SIG-M5 treated with dmso at 0.1 percent for 504 hours (cell line): Measurements from ENCODE around the gene LBX1.

Experiments used
- DNase-seq: peaks from one replicate; lab custom pipeline; 2025; ENCODE audit not compliant: unreplicated experiment; lab: John Stamatoyannopoulos, UW

The LBX1 gene

DNA sequence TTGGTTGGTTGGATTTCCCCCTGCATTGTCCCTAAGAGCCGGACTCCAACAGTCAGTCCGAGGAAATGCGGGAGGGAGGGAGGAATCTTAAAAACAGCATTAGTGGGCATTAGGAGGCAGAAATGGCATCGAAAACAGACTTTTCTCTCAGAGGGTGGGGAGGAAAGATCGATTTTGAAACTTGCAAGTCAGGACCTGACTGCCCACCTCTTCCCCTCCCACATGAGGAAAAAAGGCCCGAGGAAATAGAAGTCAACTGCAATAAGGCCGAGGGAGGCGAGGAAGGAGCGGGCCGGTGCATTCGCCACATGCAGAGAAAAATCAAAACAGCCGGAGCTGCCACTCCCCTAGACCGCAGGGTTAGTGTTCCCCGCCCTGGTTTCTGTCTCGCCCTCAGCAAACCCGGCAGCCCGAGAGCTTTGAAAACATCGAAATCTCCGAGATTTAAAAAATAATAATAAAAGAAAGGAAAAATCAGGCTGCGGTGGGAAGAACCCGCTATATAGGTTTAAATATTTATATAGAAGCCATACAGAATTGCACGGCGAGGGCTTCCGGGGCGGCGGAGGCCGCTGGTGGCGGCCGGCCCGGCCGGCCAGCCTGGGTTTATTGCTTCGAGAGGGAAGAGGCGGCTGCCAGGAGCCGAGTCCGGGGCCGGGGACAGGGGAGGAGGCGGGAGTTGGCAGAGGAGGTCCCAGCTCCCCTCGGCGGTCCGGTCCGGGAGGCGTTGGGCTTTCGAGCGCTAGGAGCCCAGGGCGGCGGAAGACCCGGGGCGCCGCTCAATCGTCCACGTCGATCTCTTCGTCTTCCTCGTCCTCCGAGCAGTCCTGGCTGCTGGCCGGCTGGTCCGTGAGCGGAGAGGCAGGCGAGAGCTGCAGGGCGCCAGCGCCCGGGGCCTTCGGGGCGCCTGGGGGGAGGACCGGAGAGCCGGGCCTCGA, 2.5 kb downstream of the LBX1 start:
- no peak for DNase-seq

DNA sequence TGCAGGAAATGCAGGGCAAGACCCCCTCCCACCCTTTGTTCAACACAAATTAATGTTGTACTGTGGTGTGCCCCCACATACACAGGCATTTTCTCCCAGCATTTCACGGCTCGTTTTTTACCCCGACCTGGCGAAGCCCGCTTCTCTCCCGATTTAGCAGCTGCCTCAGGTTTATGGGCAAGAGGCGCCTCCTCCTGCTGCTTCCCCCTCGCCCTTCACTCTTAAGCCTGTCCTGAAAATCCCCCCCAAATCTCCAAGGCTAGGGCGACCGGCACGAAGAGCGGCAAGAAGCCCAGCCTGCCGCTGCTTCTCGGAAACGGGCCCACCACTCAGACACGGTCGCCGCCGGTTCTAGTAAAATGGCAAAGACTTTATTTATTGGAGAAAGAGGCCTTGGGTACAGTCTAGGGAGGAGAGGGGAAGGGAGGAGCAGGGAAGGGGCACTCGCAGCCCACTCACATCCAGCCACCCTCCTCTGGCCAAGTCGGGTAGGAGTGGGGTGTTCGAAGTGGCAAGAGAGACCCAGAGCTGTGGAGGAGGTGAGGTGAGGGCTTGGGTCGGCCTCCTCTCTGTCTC, 3.3 kb downstream of the LBX1 start:
- no peak for DNase-seq

DNA sequence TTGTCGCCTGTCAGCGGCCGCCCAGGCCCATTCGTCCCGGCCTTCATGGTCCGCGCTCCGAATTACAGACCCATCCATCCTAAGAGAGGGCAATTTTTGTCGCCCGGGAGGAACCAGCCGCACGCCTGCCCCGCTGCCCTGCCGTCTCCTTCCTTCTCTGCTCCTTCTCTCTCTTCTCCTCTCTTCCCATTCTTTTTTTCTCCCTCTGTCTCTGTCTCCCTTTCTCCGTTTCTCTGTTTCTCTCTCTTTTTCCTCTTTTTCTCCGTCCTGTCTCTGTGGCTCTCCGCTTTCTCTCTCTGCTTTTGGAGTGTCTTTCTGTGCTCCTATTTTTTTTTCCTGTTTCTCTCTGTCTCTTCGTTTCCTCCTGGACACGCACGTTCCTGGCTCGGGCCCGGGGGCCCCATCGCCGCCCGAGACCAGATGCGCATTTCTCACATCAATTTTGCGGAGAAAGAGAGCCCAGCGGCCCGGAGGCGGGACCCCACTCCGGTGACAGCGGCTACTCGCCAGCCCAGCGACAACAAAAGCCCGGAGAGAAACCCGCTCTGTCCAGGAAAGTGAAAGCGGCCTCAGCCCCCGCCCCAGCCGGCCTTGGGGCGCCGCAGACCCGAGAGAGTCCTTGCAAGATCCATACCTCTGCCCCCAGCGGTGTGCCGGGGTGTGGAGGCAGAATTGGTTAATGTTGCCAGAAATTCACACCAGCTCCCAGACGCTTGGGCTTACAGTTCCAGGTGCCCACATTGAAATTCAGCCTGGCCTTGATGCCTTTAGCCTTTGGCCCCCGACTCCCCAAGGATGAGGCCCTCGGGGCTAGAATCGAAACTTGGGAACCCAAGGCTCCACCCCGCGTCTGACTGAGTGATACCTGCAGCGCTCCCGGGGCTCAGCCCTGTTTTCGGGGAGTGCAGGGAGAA, 4.1 kb downstream of the LBX1 start:
- no peak for DNase-seq

DNA sequence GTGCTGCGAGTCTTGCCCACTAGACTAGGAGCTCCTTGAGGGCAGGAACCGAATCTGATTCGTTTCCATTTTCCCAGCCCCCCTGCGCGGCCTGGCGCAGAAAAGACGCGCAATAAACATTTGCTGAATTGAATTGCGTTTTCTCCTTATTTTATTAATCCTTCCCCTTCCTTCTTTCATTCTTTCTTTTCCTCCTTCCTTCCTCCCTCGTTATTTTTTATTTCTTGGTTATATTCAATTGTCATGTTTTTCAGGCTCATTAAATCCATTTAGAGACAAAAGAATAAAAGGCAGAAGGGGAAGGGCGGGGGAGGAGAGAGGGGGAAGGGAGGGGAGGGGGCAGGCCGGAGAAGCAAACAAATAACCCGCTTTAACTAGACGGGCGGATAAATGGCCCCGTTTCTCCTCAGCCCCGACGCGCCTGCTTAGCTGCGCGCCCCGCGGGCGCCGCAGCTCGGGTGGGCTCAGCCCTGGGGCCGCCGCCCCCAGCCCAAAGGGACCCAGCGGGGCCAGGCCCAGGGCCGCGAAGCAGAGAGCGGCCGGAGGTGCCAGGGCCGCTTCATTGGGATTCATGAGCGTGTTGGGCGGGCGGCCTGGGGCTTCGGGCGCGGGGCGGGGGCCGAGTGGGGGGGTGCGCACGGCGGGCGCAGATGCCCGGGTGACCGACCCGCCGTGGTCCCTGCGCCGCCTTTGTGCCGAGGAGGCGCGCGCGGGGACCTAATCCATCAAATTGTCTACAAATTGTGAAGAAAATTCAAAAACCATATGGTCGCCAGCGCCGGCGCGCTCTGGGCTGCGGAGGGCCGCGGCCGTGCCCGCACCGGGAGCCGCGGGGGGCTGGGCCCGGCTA, 5.0 kb downstream of the LBX1 start:
- DNase-seq: no peak

DNA sequence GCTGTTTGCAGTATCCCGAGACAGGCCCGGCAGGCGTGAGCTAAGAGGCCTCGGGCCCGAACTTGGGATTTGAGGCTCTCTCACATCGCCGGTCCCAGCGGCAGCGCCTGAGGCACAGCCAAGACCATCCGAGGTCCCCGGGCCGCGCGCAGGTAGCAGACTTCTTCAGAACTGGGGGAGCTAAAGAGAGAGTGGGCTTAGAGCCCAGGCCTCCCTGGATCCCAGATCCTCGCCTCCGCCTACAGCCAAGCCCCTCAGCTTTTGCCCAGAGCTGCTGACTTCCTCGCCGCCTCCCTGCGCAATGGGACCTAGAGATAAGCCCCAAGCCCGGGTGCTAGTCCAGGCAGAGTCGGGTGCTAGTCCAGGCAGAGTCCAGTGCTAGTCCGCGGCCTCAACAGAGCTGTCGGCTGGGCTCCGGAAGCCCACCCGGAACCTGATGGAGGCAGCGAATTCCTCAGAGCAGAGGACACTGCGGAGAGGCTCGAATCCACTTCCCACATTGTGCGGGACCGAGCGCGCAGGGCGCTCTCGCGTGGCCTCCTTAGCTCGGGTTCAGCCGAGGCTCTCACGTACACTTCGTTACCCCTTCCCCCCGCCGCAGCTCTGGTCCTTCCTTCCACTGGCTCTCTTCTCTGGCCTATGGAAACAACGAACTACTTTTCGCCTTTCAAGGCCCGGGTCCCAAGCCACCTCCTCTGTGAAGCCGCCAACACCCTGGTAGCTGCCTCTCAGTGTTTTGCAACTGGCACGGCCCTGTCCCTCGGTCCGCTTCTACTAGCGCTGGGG, 5.8 kb downstream of the LBX1 start:
- no peak for DNase-seq

DNA sequence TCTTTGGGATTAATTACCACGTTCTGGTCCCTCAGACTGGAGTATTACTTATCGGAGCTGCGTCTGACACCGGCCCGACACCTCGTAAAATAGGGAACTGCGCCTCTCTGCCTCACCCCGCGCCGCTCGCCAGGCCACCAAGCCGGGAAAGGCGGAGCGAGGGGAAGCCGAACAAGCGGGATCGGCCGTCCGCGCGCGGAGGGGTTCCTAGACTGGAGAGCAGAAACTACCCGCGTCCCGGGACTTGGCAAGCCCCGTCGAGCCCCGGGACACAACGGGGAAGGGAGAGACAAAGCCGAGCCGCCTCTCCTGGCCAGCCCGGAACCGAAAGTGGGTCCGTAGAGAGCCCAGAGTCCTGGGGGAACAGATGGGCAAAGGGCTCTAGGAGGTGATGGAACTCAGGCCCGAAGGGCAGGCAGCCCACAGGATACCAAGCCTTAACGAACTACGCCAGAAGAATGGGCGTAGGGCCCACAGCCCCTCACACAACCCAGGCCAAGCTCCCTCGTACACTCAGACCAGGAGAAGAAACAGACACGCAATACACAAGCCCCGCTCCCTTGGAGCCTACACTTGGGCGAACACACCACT, 6.5 kb downstream of the LBX1 start:
- DNase-seq: peak; percentile 24

DNA sequence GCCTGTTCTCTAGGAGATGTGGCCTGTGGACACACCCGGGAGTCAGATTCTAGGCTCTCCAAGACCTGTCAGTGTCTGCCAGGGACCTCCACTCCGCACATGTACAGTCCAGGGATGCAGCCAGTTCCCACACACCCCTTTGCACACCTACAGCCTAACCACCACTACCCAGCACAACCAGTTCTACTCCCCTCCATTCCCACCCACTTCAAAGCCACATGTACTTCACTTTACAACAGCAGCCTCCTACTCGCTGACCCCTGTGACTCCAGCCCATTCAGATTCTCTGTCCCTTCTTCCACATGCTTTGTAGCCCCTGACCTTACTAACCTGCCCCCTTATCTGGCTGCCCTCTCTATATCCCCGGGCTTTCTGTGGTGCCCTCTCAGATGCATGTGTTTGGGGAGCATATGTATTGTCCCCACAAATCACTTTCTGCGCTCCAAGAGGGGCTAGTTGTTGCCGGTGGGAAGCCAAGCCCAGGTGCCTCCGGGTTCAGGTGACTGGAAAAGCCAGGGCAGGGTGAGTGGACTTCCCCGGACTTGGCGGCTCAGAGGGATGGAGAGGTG, 7.2 kb downstream of the LBX1 start:
- no peak for DNase-seq

GRCh38 chr10:101221549-101221948, 7.7 kb downstream of the LBX1 start:
- no peak for DNase-seq

DNA sequence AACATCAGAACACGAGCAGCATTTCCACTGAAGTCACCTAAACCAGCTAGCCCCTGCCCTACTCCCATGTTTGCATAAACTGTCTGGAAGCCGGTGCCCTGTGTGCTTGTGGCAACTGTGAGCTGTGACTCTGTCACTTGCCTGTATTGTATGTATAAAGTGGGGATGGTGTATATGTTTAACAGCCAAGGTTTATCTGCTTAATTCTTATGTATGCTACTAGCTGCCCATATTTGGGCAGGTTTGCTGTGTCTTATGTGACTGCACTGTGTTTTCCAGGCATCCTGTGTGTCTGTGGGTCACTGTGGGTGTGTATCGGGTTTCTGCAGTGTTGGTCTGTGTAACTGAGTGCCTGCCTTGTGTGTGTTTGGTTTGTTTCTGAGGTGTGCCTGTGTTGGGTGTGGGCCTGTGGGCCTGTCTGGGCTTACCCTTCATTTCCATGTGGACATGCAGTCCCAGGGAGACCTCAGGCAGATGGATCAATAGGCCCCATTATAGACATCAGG, 9.3 kb downstream of the LBX1 start:
- DNase-seq: no peak

DNA sequence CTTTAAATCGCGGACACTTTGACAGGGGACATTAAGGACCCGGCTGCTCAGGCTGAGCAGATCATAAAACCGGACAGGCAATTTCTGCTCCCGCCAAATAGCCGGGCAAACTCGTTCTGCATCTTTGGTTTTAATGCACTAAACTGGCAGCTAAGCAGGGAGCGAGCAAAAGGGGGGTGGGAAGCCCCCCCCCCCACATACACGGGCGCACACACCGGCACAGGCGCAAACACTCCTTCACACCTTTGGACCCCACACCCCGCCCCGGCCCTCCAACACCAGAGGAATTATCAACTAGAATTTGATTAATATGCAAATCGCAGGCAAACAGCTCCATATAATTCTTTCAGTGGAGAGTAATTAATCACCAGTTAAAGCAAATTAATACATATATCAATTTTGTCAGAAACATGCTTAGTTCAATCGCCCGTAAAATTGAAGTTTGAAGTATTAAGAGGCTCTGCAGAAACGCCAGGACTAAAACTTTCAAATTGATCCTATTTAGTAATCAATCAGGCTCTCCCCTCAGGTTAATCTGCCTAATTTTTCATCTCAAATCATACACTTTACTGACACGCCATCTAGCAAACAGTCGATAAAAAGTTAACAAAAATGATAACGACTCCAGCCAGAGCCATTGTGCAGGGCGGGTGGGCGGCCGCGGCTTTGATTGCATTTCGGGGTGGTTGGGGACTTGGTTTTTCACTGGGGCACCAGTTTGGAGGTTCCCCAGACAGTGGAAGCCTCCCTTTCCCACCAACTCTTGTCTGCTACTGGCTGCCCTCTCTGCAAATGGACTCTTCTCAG, 9.9 kb downstream of the LBX1 start:
- DNase-seq: no peak

- DNase-seq: no peak
Measured at GRCh38 chr10:101218351-101219138, 10.7 kb downstream of the LBX1 start.

GRCh38 chr10:101217450-101218281, 11.6 kb downstream of the LBX1 start:
- peak; percentile 21 for DNase-seq

DNA sequence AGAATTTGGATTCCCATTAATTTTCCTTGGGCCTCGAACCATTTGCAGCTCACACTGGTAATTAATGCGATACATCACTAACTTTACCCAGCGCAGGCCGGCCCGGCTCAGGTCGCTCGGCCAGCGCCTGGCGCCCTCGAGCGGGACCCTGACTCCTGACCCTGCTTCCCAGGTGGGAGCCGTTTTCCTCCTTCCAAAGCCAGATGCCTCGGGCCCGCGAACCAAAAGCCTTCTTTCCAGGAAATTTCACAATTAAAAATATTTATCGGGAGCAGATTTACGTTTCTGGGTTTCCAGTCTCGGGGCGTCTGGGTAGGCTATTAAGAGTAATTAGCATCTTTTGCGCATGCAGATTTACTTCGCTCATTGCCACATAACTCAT, 12.2 kb downstream of the LBX1 start:
- DNase-seq: no peak

GRCh38 chr10:101216207-101217043, 12.8 kb downstream of the LBX1 start:
- no peak for DNase-seq

DNA sequence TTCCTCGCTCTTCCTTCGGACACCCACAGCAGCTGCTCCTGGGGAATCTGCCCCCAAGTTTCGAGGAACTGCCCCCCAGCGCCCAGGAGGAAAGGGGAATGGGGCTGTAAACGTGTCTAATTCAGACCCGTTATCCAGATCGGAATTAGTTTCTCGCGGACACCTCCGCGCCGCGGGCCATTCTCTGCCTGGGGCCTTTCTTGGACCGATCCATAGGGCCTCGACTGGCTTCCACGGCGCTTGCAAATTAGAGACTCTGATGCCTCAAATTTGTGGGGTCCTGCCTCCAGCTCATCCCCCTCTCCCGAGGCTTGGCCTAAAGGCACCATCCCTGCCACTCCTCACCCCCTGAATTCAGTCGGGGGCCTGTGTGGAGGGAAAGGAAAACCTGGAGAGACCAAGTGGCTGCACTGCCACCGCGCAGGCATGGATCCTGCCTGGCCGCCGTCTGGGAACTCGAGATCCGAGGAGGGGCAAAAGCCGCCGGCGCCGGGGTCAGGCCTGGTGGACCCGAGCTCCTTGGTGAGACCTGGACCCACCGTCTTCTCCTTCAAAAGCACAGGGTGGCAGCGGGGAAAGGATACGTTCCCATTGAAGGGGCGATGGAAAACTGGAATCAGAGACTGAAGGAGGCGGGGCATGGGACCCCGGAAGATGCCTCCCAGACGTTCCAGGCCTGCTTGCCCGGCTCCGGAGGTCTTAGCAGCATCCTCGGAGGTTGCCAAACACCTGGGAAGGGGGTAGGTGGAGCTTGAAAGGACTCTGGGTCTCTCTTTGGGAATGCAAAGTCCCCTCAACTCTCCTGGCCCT, 13.7 kb downstream of the LBX1 start:
- DNase-seq: no peak
